Progenitor cell of endocrine pancreas (in vitro differentiated cells): ENCODE results near the gene IDI2. TPM values are rescaled to one million over a fixed set of nuclear protein-coding genes. Genes with fewer than 3 reads are reported as not detected.

Experiments
- DNase-seq: peaks from one replicate; pipeline ENCODE4 v3.0.0; 2021; ENCODE audit warnings: low spot score; ENCODE audit not compliant: unreplicated experiment
- H3K27ac Mint-ChIP-seq: 2 replicates; pipeline ENCODE4 v1.8.0; 2021; ENCODE audit warnings: mild to moderate bottlenecking, moderate library complexity, mixed read lengths
- H3K27me3 Mint-ChIP-seq: 2 replicates; pipeline ENCODE4 v1.8.0; 2021; ENCODE audit warnings: mixed read lengths
- H3K36me3 Mint-ChIP-seq: 2 replicates; pipeline ENCODE4 v1.8.0; 2022; ENCODE audit warnings: mixed read lengths; ENCODE audit not compliant: insufficient read depth
- H3K4me1 Mint-ChIP-seq: 2 replicates; pipeline ENCODE4 v1.8.0; 2021; ENCODE audit warnings: low read depth, mixed read lengths
- H3K4me3 Mint-ChIP-seq: 2 replicates; pipeline ENCODE4 v1.8.0; 2021; ENCODE audit warnings: low read depth, mild to moderate bottlenecking, moderate library complexity, mixed read lengths
- H3K9me3 Mint-ChIP-seq: 2 replicates; pipeline ENCODE4 v1.8.0; 2021; ENCODE audit warnings: low read depth, mixed read lengths
- CTCF ChIP-seq: fragments of 200-600 bp; sonication (generic); IDR thresholded peaks from one replicate; pipeline ENCODE4 v1.5.0; 2021; ENCODE audit warnings: antibody characterized with exemption, mild to moderate bottlenecking; ENCODE audit not compliant: unreplicated experiment
- total RNA-seq: library from RNA; stranded (reverse); gene quantifications from 2 replicates; pipeline ENCODE4 v1.2.1, GENCODE V29; 2021

Gene IDI2
- total RNA-seq, 1 donor from 2014 or later, result not detected

DNA sequence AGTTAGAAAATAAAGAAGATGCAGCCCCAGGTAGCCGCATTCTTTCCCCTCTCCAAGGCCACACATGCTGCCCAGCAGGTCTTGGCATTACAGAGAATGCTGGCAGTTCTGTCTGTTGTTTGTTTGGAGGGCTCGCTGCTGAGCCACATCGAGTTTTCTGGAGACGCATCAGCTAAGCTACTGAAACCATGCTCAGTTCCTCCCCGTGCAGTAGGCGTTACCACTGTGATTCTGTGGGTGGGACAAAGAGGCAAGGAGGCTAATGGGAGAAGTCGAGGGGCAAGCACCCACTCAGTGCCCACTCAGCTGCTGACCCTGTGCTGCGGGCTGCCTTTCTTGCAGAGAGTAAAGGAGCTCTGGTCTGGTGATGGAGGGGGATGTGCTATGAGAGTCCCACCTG lies 52.9 kb downstream of the IDI2 start:
- DNase-seq, result no peak
- TF ChIP-seq CTCF, result no peak

GRCh38 chr10:971613-972012 lies 54.0 kb downstream of the IDI2 start:
- H3K27me3 Mint-ChIP-seq, result peaks cover 6% of the 10 kb centered on the region
- peaks cover under 1% of the 10 kb centered on the region for H3K9me3 Mint-ChIP-seq
- H3K4me1 Mint-ChIP-seq, result peaks cover 60% of the 10 kb centered on the region
- H3K4me3 Mint-ChIP-seq, result peak overlapping the region; percentile 12
- peaks cover 6% of the 10 kb centered on the region for H3K36me3 Mint-ChIP-seq
- H3K27ac Mint-ChIP-seq, result peak overlapping the region; percentile 93
- DNase-seq, result no peak
- no peak for TF ChIP-seq CTCF

More for the DNA sequence above, 52.9 kb downstream of the IDI2 start:
- H3K27me3 Mint-ChIP-seq, result peaks cover 6% of the 10 kb centered on the region
- H3K4me1 Mint-ChIP-seq, result peaks cover 60% of the 10 kb centered on the region
- H3K9me3 Mint-ChIP-seq, result peaks cover 3% of the 10 kb centered on the region
- no peak overlapping the region for H3K4me3 Mint-ChIP-seq
- peak overlapping the region; percentile 84 for H3K27ac Mint-ChIP-seq
- peaks cover 9% of the 10 kb centered on the region for H3K36me3 Mint-ChIP-seq

- TF ChIP-seq CTCF, result no peak
- DNase-seq, result no peak
- H3K36me3 Mint-ChIP-seq, result peaks cover 4% of the 10 kb centered on the region
- H3K4me3 Mint-ChIP-seq, result peak overlapping the region; percentile 12
- peak overlapping the region; percentile 93 for H3K27ac Mint-ChIP-seq
- peaks cover 60% of the 10 kb centered on the region for H3K4me1 Mint-ChIP-seq
- peaks cover 6% of the 10 kb centered on the region for H3K27me3 Mint-ChIP-seq
- H3K9me3 Mint-ChIP-seq, result no peaks in the 10 kb centered on the region
Observed at GRCh38 chr10:971150-971542, 54.5 kb downstream of the IDI2 start.

- no peak for DNase-seq
- TF ChIP-seq CTCF, result no peak
- H3K27me3 Mint-ChIP-seq, result peaks cover 6% of the 10 kb centered on the region
- peak overlapping the region; percentile 15 for H3K4me3 Mint-ChIP-seq
- H3K4me1 Mint-ChIP-seq, result peaks cover 60% of the 10 kb centered on the region
- H3K27ac Mint-ChIP-seq, result peak overlapping the region; percentile 93
- peaks cover 2% of the 10 kb centered on the region for H3K36me3 Mint-ChIP-seq
- no peaks in the 10 kb centered on the region for H3K9me3 Mint-ChIP-seq
Observed at GRCh38 chr10:970311-971149, 55.1 kb downstream of the IDI2 start.

DNA sequence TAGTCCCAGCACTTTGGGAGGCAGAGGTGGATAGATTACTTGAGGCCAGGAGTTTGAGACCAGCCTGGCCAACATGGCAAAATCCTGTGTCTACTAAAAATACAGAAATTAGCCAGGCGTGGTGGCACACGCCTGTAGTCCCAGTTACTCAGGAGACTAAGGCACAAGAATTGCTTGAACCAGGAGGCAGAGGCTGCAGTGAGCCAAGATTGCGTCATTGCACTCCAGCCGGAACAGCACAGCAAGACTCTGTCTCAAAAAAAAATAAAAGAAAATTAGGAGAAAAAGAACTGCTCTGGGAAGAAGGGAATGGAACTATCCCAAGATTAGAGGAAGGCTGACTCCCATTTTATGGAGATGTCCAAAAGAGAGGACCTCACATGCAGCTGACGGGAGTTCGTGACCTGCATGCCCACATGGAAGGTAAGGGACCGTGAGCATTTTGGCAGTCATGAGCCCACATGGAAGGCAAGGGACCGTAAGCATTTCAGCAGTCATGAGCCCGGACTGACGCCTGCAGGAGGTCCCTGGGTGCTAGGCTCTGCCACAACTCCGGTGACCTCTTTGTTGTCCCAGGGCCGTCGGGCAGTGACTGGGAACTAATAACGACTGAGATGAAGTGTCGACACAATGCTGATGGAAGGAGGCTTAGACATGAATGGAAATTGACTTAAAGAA lies 56.0 kb downstream of the IDI2 start:
- Mint-ChIP-seq H3K4me1 (peaks cover 53% of the 10 kb centered on the region), H3K27ac (peak overlapping the region; percentile 93), H3K36me3 (no peaks in the 10 kb centered on the region), H3K4me3 (no peak overlapping the region), H3K9me3 (no peaks in the 10 kb centered on the region), H3K27me3 (peaks cover 6% of the 10 kb centered on the region)
- TF ChIP-seq CTCF, result no peak
- DNase-seq, result no peak

Other genes with a start within 250 kb of the IDI2 start
- gene LARP4B, start 94.2 kb downstream of the IDI2 start, total RNA-seq, result 110 and 114 TPM in 2 replicates
- 53.2 and 57.9 TPM in 2 replicates for gene GTPBP4, start 37.4 kb downstream of the IDI2 start, total RNA-seq
- gene IDI1, start 23.3 kb upstream of the IDI2 start, total RNA-seq, result 46.3 and 51.4 TPM in 2 replicates
- gene WDR37, start 30.5 kb upstream of the IDI2 start, total RNA-seq, result 17.4 and 18.7 TPM in 2 replicates